GM12878 (cell line): ENCODE results near the gene ACTR10. TPM values are rescaled to one million over a fixed set of nuclear protein-coding genes. Genes with fewer than 3 reads are reported as not detected.

Experiments
- ATAC-seq: fragments of 200-7000 bp; cut with Tn5 transposase; 3 replicates; pipeline ENCODE4 v1.9.1; 2020; ENCODE audit warnings: mild to moderate bottlenecking, moderate library complexity
- Bru-seq: library from RNA; stranded (reverse); fragments of 400-500 nt; gene quantifications from one replicate; lab custom pipeline; 2021; lab: Mats Ljungman, UMichigan
- BruChase-seq, 2 experiments: library from RNA; stranded (reverse); fragments of 400-500 nt; gene quantifications; one replicate each; lab custom pipeline; 2021; lab: Mats Ljungman, UMichigan
- BruUV-seq: library from RNA; stranded (reverse); fragments of 400-500 nt; replicated peaks from 2 replicates; lab custom pipeline; 2021; lab: Mats Ljungman, UMichigan
- CTCF ChIA-PET: fragments of 300-600 bp; sonication (Branson Sonifier 250); formaldehyde crosslinking; extraction: SDS; loops from one replicate; lab custom pipeline; 2021; ENCODE audit warnings: inconsistent platforms; lab: Yijun Ruan, JAX
- POLR2A ChIA-PET: fragments of 350-600 bp; formaldehyde crosslinking; extraction: SDS; loops from one replicate; lab custom pipeline; 2021; ENCODE audit warnings: inconsistent platforms; lab: Charles Lee
- RAD21 ChIA-PET: fragments of 300-600 bp; sonication (Branson Sonifier 250); formaldehyde crosslinking; loops from one replicate; lab custom pipeline; 2023; ENCODE audit warnings: antibody characterized with exemption; ENCODE audit not compliant: unreplicated experiment; lab: Charles Lee
- SMC1A ChIA-PET: fragments of 300-600 bp; sonication (Branson Sonifier 250); formaldehyde crosslinking; loops from one replicate; lab custom pipeline; 2023; ENCODE audit not compliant: unreplicated experiment, uncharacterized antibody; lab: Charles Lee
- DNase-seq: peaks from one replicate; pipeline ENCODE4 v3.0.0-alpha.2; 2011; ENCODE audit warnings: low read depth, low spot score
- FAIRE-seq: peaks from 3 replicates; lab custom pipeline; 2011; peaks lifted over from hg19 to GRCh38; lab: Jason Lieb, UNC
- H2AFZ ChIP-seq: 2 replicates; pipeline ENCODE4 v1.6.0; 2011; ENCODE audit warnings: low read depth, low read length, control low read depth; ENCODE audit not compliant: control insufficient read depth
- H3K27ac ChIP-seq: 2 replicates; pipeline ENCODE4 v1.5.1; 2011; ENCODE audit warnings: control low read depth; ENCODE audit not compliant: control insufficient read depth, insufficient read depth
- H3K27me3 ChIP-seq, 2 experiments: replicated peaks in 1 of 2; 2 replicates each; pipeline versions ENCODE4 v1.6.0 to v1.6.1; 2011; ENCODE audit warnings: low read length in 1 of 2; ENCODE audit not compliant: control insufficient read depth in 2 of 2, insufficient read depth in 2 of 2
- H3K36me3 ChIP-seq, 2 experiments: 2 replicates each; pipeline ENCODE4 v1.5.1; 2011; ENCODE audit warnings: low read length in 1 of 2; ENCODE audit not compliant: control insufficient read depth in 2 of 2, insufficient read depth in 2 of 2
- H3K4me1 ChIP-seq: 2 replicates; pipeline ENCODE4 v1.6.1; 2011; ENCODE audit warnings: mild to moderate bottlenecking, low read length, moderate library complexity, mixed read lengths; ENCODE audit not compliant: control insufficient read depth, insufficient read depth
- H3K4me2 ChIP-seq: 2 replicates; pipeline ENCODE4 v1.6.0; 2011; ENCODE audit warnings: control low read depth; ENCODE audit not compliant: control insufficient read depth, insufficient read depth
- H3K4me3 ChIP-seq: fragments of 200-600 bp; sonication (generic); 2 replicates; pipeline ENCODE4 v1.5.1; 2016
- H3K79me2 ChIP-seq: 2 replicates; pipeline ENCODE4 v1.6.0; 2011; ENCODE audit warnings: low read length; ENCODE audit not compliant: control insufficient read depth, insufficient read depth
- H3K9ac ChIP-seq: 2 replicates; pipeline ENCODE4 v1.8.0; 2011; ENCODE audit warnings: low read length, control low read depth, mixed read lengths; ENCODE audit not compliant: control insufficient read depth, insufficient read depth
- H3K9me3 ChIP-seq: replicated peaks from 3 replicates; pipeline ENCODE4 v1.5.1; 2011; ENCODE audit warnings: mild to moderate bottlenecking, low read length; ENCODE audit not compliant: control insufficient read depth, insufficient read depth
- H4K20me1 ChIP-seq: 2 replicates; pipeline ENCODE4 v1.6.0; 2011; ENCODE audit not compliant: control insufficient read depth, insufficient read depth
- BHLHE40 ChIP-seq, 2 experiments: fragments of 450-650 bp in 1 of 2; IDR thresholded peaks; 2 replicates each; pipeline ENCODE4 v1.6.1; 2011 to 2017; ENCODE audit warnings: low read depth in 2 of 2, borderline replicate concordance in 1 of 2, improper control_type of control experiment in 1 of 2, low read length in 1 of 2, mild to moderate bottlenecking in 1 of 2
- CEBPB ChIP-seq, 2 experiments: fragments of 150-350 bp in 1 of 2; IDR thresholded peaks; 2 replicates each; pipeline ENCODE4 v1.6.1; 2012 to 2014; ENCODE audit warnings: low read depth in 2 of 2, low read length in 2 of 2, borderline replicate concordance in 1 of 2, inconsistent platforms in 1 of 2
- CHD4 ChIP-seq: fragments of 200-600 bp; sonication (generic); IDR thresholded peaks from 2 replicates; pipeline ENCODE4 v1.6.1; 2016; ENCODE audit warnings: mild to moderate bottlenecking
- DPF2 ChIP-seq: fragments of 450-650 bp; IDR thresholded peaks from 2 replicates; pipeline ENCODE4 v1.6.1; 2017; ENCODE audit warnings: mild to moderate bottlenecking
- GATAD2B ChIP-seq: fragments of 450-650 bp; conservative IDR thresholded peaks from 2 replicates; pipeline ENCODE4 v1.6.1; 2017; ENCODE audit warnings: low read depth, mild to moderate bottlenecking, moderate library complexity
- JUNB ChIP-seq: IDR thresholded peaks from 2 replicates; pipeline ENCODE4 v1.6.1; 2016; ENCODE audit warnings: antibody characterized with exemption, mild to moderate bottlenecking
- JUND ChIP-seq: IDR thresholded peaks from 2 replicates; pipeline ENCODE4 v1.6.1; 2012; ENCODE audit warnings: low read depth, mild to moderate bottlenecking, low read length, improper control_type of control experiment, moderate library complexity
- KDM1A ChIP-seq: fragments of 200-600 bp; sonication (generic); IDR thresholded peaks from 2 replicates; pipeline ENCODE4 v1.6.1; 2016; ENCODE audit warnings: borderline replicate concordance
- YBX1 ChIP-seq: fragments of 450-650 bp; IDR thresholded peaks from 2 replicates; pipeline ENCODE4 v1.6.1; 2016; ENCODE audit warnings: antibody characterized with exemption
- ZNF207 ChIP-seq: fragments of 450-650 bp; IDR thresholded peaks from 2 replicates; pipeline ENCODE4 v1.6.1; 2014; ENCODE audit warnings: antibody characterized with exemption, mild to moderate bottlenecking, borderline replicate concordance
- ZZZ3 ChIP-seq: IDR thresholded peaks from 2 replicates; pipeline ENCODE4 v1.6.1; 2011; ENCODE audit warnings: low read depth; ENCODE audit not compliant: control insufficient read depth, insufficient read length
- WGBS: methylation state at CpG from one replicate; pipeline ENCODE4 v1.1.6; 2016; ENCODE audit warnings: low lambda C conversion rate; ENCODE audit not compliant: insufficient replicate concordance, insufficient coverage; ENCODE audit errors: missing lambda C conversion rate; 5-methylcytosine and 5-hydroxymethylcytosine counted together
- in situ Hi-C: fragments of 300-500 bp; cut with MboI; formaldehyde crosslinking; loops from 9 replicates; pipeline ENCODE4 v1.14.3; 2018; ENCODE audit warnings: mixed read lengths
- intact Hi-C: fragments of 100-400 bp; cut with micrococcal nuclease; formaldehyde crosslinking; loops from one replicate; pipeline ENCODE4 v1.14.2; 2022; ENCODE audit not compliant: unreplicated experiment
- long read RNA-seq, 2 experiments: library from polyadenylated mRNA; unstranded; transcript quantifications; one replicate each; pipeline ENCODE4 v2.0.0, GENCODE V29; 2019 to 2020
- polyA minus RNA-seq, 3 experiments: library from RNA; depleted of rRNA, polyadenylated mRNA; stranded (reverse); fragments of >200 nt; gene quantifications; 2 replicates each; pipeline ENCODE4 v1.2.3, GENCODE V29; 2011
- polyA plus RNA-seq, 11 experiments: library from polyadenylated mRNA; depleted of rRNA in 4 of 11; unstranded in 6 of 11; stranded (reverse) in 5 of 11; fragments of >200 nt; fragmentation: Nextera tagmentation in 4 of 11; fragmentation: Illumina TruSeq in 1 of 11; extraction: Ambion mirVana in 4 of 11; extraction: Trizol in 1 of 11; gene quantifications; 1 replicate in 1 of 11; 2 replicates in 10 of 11; pipeline versions ENCODE4 v1.2.1 to v1.2.3, GENCODE V29; 2011 to 2016; ENCODE audit warnings: inconsistent platforms in 2 of 11, missing spikeins in 2 of 11, low read depth in 1 of 11
- total RNA-seq, 4 experiments: library from RNA; depleted of rRNA in 3 of 4; stranded (reverse); fragments of >200 nt in 3 of 4; fragmentation: Illumina TruSeq in 1 of 4; extraction: Trizol in 1 of 4; gene quantifications; 2 replicates each; pipeline versions ENCODE4 v1.2.1 to v1.2.3, GENCODE V29; 2013 to 2021
- TF ChIP-seq, protein P1 (sequence below): fragments of 450-650 bp; IDR thresholded peaks from 2 replicates; pipeline ENCODE4 v1.6.1; 2017; ENCODE audit warnings: mild to moderate bottlenecking
- TF ChIP-seq, protein P2 (sequence below): IDR thresholded peaks from 2 replicates; pipeline ENCODE4 v1.6.1; 2011; ENCODE audit warnings: mild to moderate bottlenecking, low read depth, low read length, moderate library complexity; ENCODE audit not compliant: insufficient replicate concordance
- TF ChIP-seq, protein P3 (sequence below): IDR thresholded peaks from 2 replicates; pipeline ENCODE4 v1.6.1; 2012; ENCODE audit warnings: low read depth, low read length, improper control_type of control experiment

Gene ACTR10
- 42.5 and 44.1 TPM in 2 replicates for total RNA-seq (2013; cell fraction: nucleolus; rRNA removed)
- total RNA-seq (2014; rRNA removed) (31.9 and 35.8 TPM in 2 replicates), total RNA-seq (2014; rRNA removed; fragmentation: Illumina TruSeq; extraction: Trizol) (25.7 and 26.0 TPM in 2 replicates), total RNA-seq (2021) (26.8 and 27.4 TPM in 2 replicates), polyA plus RNA-seq (2011; rRNA removed) (54.5 and 85.9 TPM in 2 replicates), polyA plus RNA-seq (2014; fragmentation: Illumina TruSeq; extraction: Trizol) (43.7 and 59.4 TPM in 2 replicates), polyA plus RNA-seq (2014; fragmentation: Nextera tagmentation; extraction: Ambion mirVana) (10 to 100 TPM; 34.0 to 50.5 TPM), polyA plus RNA-seq (2014; rRNA removed) (27.8 and 28.8 TPM in 2 replicates), polyA plus RNA-seq (2016; fragmentation: Nextera tagmentation; extraction: Ambion mirVana) (10 to 100 TPM; 64.6 to 74.3 TPM), polyA minus RNA-seq (2011; rRNA and poly(A)+ RNA removed) (13.3 and 19.2 TPM in 2 replicates), Bru-seq, nascent RNA (percentile 81 among the genes with signal in this experiment), BruChase-seq, experiment 1, labeled RNA remaining after a 6-hour chase (percentile 75 among the genes with signal in this experiment), BruChase-seq, experiment 2, labeled RNA remaining after a 2-hour chase (percentile 81 among the genes with signal in this experiment)
- 21.2 TPM for polyA plus RNA-seq (2011; ENCODE audit: low read depth)
- polyA plus RNA-seq (2011; cell fraction: cytosol; rRNA removed): 13.2 and 17.9 TPM in 2 replicates
- polyA plus RNA-seq (2011; cell fraction: nucleus; rRNA removed): 16.1 and 16.5 TPM in 2 replicates
- polyA plus RNA-seq (2012): 24.8 and 26.3 TPM in 2 replicates
- 4.9 and 8.5 TPM in 2 replicates for polyA minus RNA-seq (2011; cell fraction: cytosol; rRNA and poly(A)+ RNA removed)
- 8.0 and 11.9 TPM in 2 replicates for polyA minus RNA-seq (2011; cell fraction: nucleus; rRNA and poly(A)+ RNA removed)
- long read RNA-seq, experiment 1, transcript ACTR10-201 (13 exons, 2,419 nt): major isoform, 37 of 38 reads
- long read RNA-seq, experiment 1, partial matches to known transcripts: 0 of 38 reads
- long read RNA-seq, experiment 1, other reads (novel, unspliced or antisense): 1 of 38 reads
- long read RNA-seq, experiment 2, transcript ACTR10-201 (13 exons, 2,419 nt): major isoform, 313 of 334 reads
- long read RNA-seq, experiment 2, partial matches to known transcripts: 14 of 334 reads
- long read RNA-seq, experiment 2, other reads (novel, unspliced or antisense): 5 of 334 reads

DNA sequence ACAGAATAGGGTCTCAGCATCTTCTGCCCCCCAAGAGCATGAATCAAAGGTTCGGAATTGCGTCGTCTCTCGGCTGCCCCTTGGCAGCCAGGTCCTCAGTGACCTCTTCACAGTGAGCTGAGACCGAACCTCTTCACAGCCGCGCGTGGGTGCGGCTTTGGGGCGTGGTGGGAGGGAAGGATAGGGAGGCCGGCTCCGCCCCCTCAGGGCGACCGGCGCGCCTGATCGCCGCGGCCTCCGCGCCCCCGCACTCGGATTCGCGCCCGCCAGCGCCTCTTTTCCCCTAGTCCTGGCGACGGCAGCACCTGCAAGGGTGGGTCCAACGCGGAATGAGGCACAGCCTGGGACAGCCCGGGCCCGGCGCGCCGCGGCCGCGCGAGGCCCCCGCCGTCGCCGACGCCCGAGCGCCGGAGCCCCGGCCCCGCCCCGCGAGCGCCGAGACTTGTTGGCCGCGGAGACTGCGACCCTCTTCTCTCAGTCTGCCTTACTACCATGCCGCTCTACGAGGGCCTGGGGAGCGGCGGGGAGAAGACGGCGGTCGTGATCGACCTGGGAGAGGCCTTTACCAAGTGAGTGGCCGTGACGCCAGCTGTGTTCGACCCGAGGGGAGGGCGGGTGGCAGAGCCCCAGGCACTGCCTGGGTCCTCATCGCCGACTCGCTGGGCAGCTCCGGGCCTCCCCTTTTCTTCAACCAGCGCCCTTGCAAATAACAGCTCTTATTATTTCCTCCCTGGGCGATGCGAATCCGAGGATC lies at the start of gene ACTR10:
ACTR10 (plus strand) TSS at position 424 of the 754 bp plus-strand sequence; CDS start at position 493, 69 bp downstream.
- peak within 1 kb of the TSS; percentile 98 for H2AFZ ChIP-seq
- no TSS peak for BruUV-seq
- ATAC-seq (peak; percentile 93), DNase-seq (peak; percentile 55), FAIRE-seq (peak; percentile 62)
- ChIA-PET SMC1A (interaction anchor here (1.0 to 1.2 kb wide), 3 partner anchors 13 to 46 kb away, joined by 3 read pairs; no protein-coding TSS in a partner anchor), CTCF (interaction anchor here (1.0 kb wide), 1 partner anchor 33 kb away, joined by 3 read pairs; no protein-coding TSS in a partner anchor), RAD21 (interaction anchor here (1.2 to 1.5 kb wide), 2 partner anchors 29 to 98 kb away, joined by 3 to 4 read pairs; partner anchors contain the start of gene ARID4A), POLR2A (interaction anchor here (1.0 to 1.6 kb wide), 4 partner anchors 39 to 44 kb away, joined by 3 to 4 read pairs (median 4); partner anchors contain the start of gene PSMA3)
- intact Hi-C loops: loop anchor here (5.0 kb wide), 2 partner anchors 37 to 1147 kb away; no protein-coding TSS in a partner anchor
- H3K36me3 ChIP-seq: no peaks in the 10 kb centered on the region
- H3K79me2 ChIP-seq: peaks cover 20% of the 10 kb centered on the region
- peak within 1 kb of the TSS; percentile 91 for H3K4me2 ChIP-seq
- no peaks in the 10 kb centered on the region for H3K9me3 ChIP-seq
- H4K20me1 ChIP-seq: no peaks in the 10 kb centered on the region
- H3K4me3 ChIP-seq: peak within 1 kb of the TSS; percentile 96
- WGBS: 1% methylated on average over 57 of the region's 78 CpGs
- H3K27ac ChIP-seq: peak within 1 kb of the TSS; percentile 70
- peak within 1 kb of the TSS; percentile 81 for H3K9ac ChIP-seq
- H3K4me1 ChIP-seq: no peaks in the 10 kb centered on the region; the same call in 1 of the 2 replicates
- no peaks in the 10 kb centered on the region for H3K27me3 ChIP-seq
- in situ Hi-C loops: no loop called here
- TF ChIP-seq, protein P1, sequence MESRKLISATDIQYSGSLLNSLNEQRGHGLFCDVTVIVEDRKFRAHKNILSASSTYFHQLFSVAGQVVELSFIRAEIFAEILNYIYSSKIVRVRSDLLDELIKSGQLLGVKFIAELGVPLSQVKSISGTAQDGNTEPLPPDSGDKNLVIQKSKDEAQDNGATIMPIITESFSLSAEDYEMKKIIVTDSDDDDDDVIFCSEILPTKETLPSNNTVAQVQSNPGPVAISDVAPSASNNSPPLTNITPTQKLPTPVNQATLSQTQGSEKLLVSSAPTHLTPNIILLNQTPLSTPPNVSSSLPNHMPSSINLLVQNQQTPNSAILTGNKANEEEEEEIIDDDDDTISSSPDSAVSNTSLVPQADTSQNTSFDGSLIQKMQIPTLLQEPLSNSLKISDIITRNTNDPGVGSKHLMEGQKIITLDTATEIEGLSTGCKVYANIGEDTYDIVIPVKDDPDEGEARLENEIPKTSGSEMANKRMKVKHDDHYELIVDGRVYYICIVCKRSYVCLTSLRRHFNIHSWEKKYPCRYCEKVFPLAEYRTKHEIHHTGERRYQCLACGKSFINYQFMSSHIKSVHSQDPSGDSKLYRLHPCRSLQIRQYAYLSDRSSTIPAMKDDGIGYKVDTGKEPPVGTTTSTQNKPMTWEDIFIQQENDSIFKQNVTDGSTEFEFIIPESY: 0 out of 2 replicates have a peak, but pooled peaks have one; percentile 32
- TF ChIP-seq CHD4 (no peak), YBX1 (no peak), DPF2 (0 out of 2 replicates have a peak, but pooled peaks have one; percentile 34), CEBPB (IDR thresholded peaks at IDR 0.05; ENCODE audit: borderline replicate concordance in 1 of 2, low read depth in 2 of 2, low read length in 2 of 2) (no peak), GATAD2B (0 out of 2 replicates have a peak, but pooled peaks have one; percentile 49), KDM1A (no peak), JUNB (no peak), ZZZ3 (no peak), BHLHE40 (IDR thresholded peaks at IDR 0.05; ENCODE audit: borderline replicate concordance in 1 of 2, low read depth in 2 of 2, low read length in 1 of 2) (peak in 1 of 2 experiments; percentile 75; a peak in 2 of 4 replicates), ZNF207 (peak; percentile 55; the same call in 1 of the 2 replicates), JUND (no peak)
- TF ChIP-seq, protein P2, sequence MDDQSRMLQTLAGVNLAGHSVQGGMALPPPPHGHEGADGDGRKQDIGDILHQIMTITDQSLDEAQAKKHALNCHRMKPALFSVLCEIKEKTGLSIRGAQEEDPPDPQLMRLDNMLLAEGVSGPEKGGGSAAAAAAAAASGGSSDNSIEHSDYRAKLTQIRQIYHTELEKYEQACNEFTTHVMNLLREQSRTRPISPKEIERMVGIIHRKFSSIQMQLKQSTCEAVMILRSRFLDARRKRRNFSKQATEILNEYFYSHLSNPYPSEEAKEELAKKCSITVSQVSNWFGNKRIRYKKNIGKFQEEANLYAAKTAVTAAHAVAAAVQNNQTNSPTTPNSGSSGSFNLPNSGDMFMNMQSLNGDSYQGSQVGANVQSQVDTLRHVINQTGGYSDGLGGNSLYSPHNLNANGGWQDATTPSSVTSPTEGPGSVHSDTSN: peak; percentile 6
- TF ChIP-seq, protein P3, sequence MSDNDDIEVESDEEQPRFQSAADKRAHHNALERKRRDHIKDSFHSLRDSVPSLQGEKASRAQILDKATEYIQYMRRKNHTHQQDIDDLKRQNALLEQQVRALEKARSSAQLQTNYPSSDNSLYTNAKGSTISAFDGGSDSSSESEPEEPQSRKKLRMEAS: peak; percentile 24; the same call in 1 of the 2 replicates
